HEK293T (cell line): ENCODE data around the gene SLC16A6.

ENCODE experiments used
- CTBP1 ChIP-seq: fragments of 450-650 bp; IDR thresholded peaks from 2 replicates; pipeline ENCODE4 v1.6.1; 2016; ENCODE audit warnings: borderline replicate concordance
- FOXA1 ChIP-seq: fragments of 450-650 bp; IDR thresholded peaks from 2 replicates; pipeline ENCODE4 v1.6.1; 2016; ENCODE audit warnings: mild to moderate bottlenecking
- FOXK2 ChIP-seq: fragments of 450-650 bp; IDR thresholded peaks from 2 replicates; pipeline ENCODE4 v1.6.1; 2016; ENCODE audit warnings: mild to moderate bottlenecking
- FOXM1 ChIP-seq: fragments of 450-650 bp; IDR thresholded peaks from 2 replicates; pipeline ENCODE4 v1.6.1; 2017; ENCODE audit warnings: mild to moderate bottlenecking, borderline replicate concordance
- HDGF ChIP-seq: fragments of 450-650 bp; IDR thresholded peaks from 2 replicates; pipeline ENCODE4 v1.6.1; 2017; ENCODE audit warnings: antibody characterized with exemption, borderline replicate concordance
- NFRKB ChIP-seq: fragments of 450-650 bp; IDR thresholded peaks from 2 replicates; pipeline ENCODE4 v1.6.1; 2016; ENCODE audit warnings: mild to moderate bottlenecking, moderate library complexity
- PKNOX1 ChIP-seq: fragments of 450-650 bp; IDR thresholded peaks from 2 replicates; pipeline ENCODE4 v1.6.1; 2016
- SUZ12 ChIP-seq: fragments of 450-650 bp; IDR thresholded peaks from 2 replicates; pipeline ENCODE4 v1.6.1; 2016; ENCODE audit warnings: mild to moderate bottlenecking
- ZNF384 ChIP-seq: fragments of 450-650 bp; IDR thresholded peaks from 2 replicates; pipeline ENCODE4 v1.6.1; 2016

- TF ChIP-seq FOXM1 = no peak
- TF ChIP-seq ZNF384 = no peak
- no peak for TF ChIP-seq CTBP1
- TF ChIP-seq HDGF = no peak
- TF ChIP-seq SUZ12 = no peak
- TF ChIP-seq PKNOX1 = no peak
- TF ChIP-seq FOXA1 = no peak
- no peak for TF ChIP-seq FOXK2
- TF ChIP-seq NFRKB = no peak
These were observed 33.9 kb upstream of the SLC16A6 start for GRCh38 chr17:68324654-68325336.
